H7 (cell line): ENCODE results near the gene WFDC8. TPM values are rescaled to one million over a fixed set of nuclear protein-coding genes. Genes with fewer than 3 reads are reported as not detected.
"Not testable (repeated sequence)": the region's sequence is repeated elsewhere in the genome, so short reads cannot be mapped to it uniquely, and the experiment has no call there.

ENCODE experiments used
- DNase-seq: peaks from one replicate; pipeline ENCODE4 v3.0.0; 2012
- H3K27me3 ChIP-seq: 2 replicates; pipeline ENCODE4 v1.6.0; 2011; ENCODE audit warnings: mild to moderate bottlenecking, low read length; ENCODE audit not compliant: control insufficient read depth, insufficient read depth
- H3K36me3 ChIP-seq: replicated peaks from 2 replicates; pipeline ENCODE4 v1.5.1; 2011; ENCODE audit warnings: low read length; ENCODE audit not compliant: control insufficient read depth, insufficient read depth
- H3K4me3 ChIP-seq: 2 replicates; pipeline ENCODE4 v1.5.1; 2011; ENCODE audit warnings: low read depth, mild to moderate bottlenecking, control low read depth, low read length, moderate library complexity; ENCODE audit not compliant: insufficient read depth
- total RNA-seq: library from RNA; depleted of rRNA; stranded (reverse); fragments of >200 nt; shearing (Covaris generic); gene quantifications from 2 replicates; pipeline ENCODE4 v1.2.3, GENCODE V29; 2014

Gene WFDC8
- total RNA-seq, 1 experiment from 2014 or later, result not detected

GRCh38 chr20:45578231-45578630 lies 853 bp downstream of the WFDC8 start:
- H3K27me3 ChIP-seq, result no peaks in the 10 kb centered on the region
- no peaks in the 10 kb centered on the region for H3K36me3 ChIP-seq
- H3K4me3 ChIP-seq, result no peak overlapping the region
- DNase-seq, result peak; percentile 15

- H3K4me3 ChIP-seq, result no peak overlapping the region
- no peaks in the 10 kb centered on the region for H3K27me3 ChIP-seq
- no peaks in the 10 kb centered on the region for H3K36me3 ChIP-seq
- no peak for DNase-seq
Observed at GRCh38 chr20:45576995-45577394, 2.1 kb downstream of the WFDC8 start.

- no peaks in the 10 kb centered on the region for H3K27me3 ChIP-seq
- no peak for DNase-seq
- no peaks in the 10 kb centered on the region for H3K36me3 ChIP-seq
- no peak overlapping the region for H3K4me3 ChIP-seq
Observed at GRCh38 chr20:45575931-45576330, 3.2 kb downstream of the WFDC8 start.

GRCh38 chr20:45569650-45570049 lies 9.4 kb downstream of the WFDC8 start:
- H3K27me3 ChIP-seq, H3K4me3 ChIP-seq, DNase-seq, H3K36me3 ChIP-seq: not testable (repeated sequence)

- no peak for DNase-seq
- Histone ChIP-seq H3K27me3 (no peaks in the 10 kb centered on the region), H3K36me3 (no peaks in the 10 kb centered on the region), H3K4me3 (no peak overlapping the region)
Observed at GRCh38 chr20:45564760-45565276, 14.3 kb downstream of the WFDC8 start.

- Histone ChIP-seq H3K4me3 (no peak overlapping the region), H3K36me3 (no peaks in the 10 kb centered on the region), H3K27me3 (no peaks in the 10 kb centered on the region)
- DNase-seq, result no peak
Observed at GRCh38 chr20:45555198-45555597, 23.9 kb downstream of the WFDC8 start.

- H3K4me3 ChIP-seq, result no peak overlapping the region
- no peak for DNase-seq
- H3K27me3 ChIP-seq, result no peaks in the 10 kb centered on the region
- H3K36me3 ChIP-seq, result no peaks in the 10 kb centered on the region
Observed at GRCh38 chr20:45552456-45552855, 26.6 kb downstream of the WFDC8 start.

- no peak for DNase-seq
- no peaks in the 10 kb centered on the region for H3K27me3 ChIP-seq
Observed at GRCh38 chr20:45550765-45551164, 28.3 kb downstream of the WFDC8 start.

GRCh38 chr20:45548410-45548809 lies 30.7 kb downstream of the WFDC8 start:
- no peaks in the 10 kb centered on the region for H3K36me3 ChIP-seq
- H3K4me3 ChIP-seq, result no peak overlapping the region
- no peak for DNase-seq
- no peaks in the 10 kb centered on the region for H3K27me3 ChIP-seq

More at GRCh38 chr20:45550765-45551164, 28.3 kb downstream of the WFDC8 start:
- Histone ChIP-seq H3K4me3 (no peak overlapping the region), H3K36me3 (no peaks in the 10 kb centered on the region)

GRCh38 chr20:45547206-45547770 lies 31.8 kb downstream of the WFDC8 start, which contains the start of gene EPPIN:
Gene EPPIN, minus strand, starts transcription at chr20:45547401. Its CDS starts 44 bp downstream, at chr20:45547357.
- no peak for DNase-seq
- Histone ChIP-seq H3K27me3 (no peaks in the 10 kb centered on the region; the same call in 1 of the 2 replicates), H3K36me3 (no peaks in the 10 kb centered on the region), H3K4me3 (no peak within 1 kb of the TSS)

- Histone ChIP-seq H3K27me3 (peaks cover 1% of the 10 kb centered on the region; the same call in 1 of the 2 replicates), H3K36me3 (no peaks in the 10 kb centered on the region), H3K4me3 (no peak overlapping the region)
- peak; percentile 21 for DNase-seq
Observed at GRCh38 chr20:45545754-45546453, 33.2 kb downstream of the WFDC8 start.

- no peaks in the 10 kb centered on the region for H3K36me3 ChIP-seq
- no peak overlapping the region for H3K4me3 ChIP-seq
- peaks cover 1% of the 10 kb centered on the region; the same call in 1 of the 2 replicates for H3K27me3 ChIP-seq
- no peak for DNase-seq
Observed at GRCh38 chr20:45545351-45545750, 33.7 kb downstream of the WFDC8 start.

- DNase-seq, result no peak
- H3K27me3 ChIP-seq, result peaks cover 1% of the 10 kb centered on the region; the same call in 1 of the 2 replicates
- H3K36me3 ChIP-seq, result no peaks in the 10 kb centered on the region
Observed at GRCh38 chr20:45539382-45539781, 39.7 kb downstream of the WFDC8 start, which contains the start of gene WFDC6. Gene WFDC6, minus strand, starts transcription at chr20:45539482. Its CDS starts 75 bp downstream, at chr20:45539407.

GRCh38 chr20:45538209-45538799 lies 40.8 kb downstream of the WFDC8 start:
- peak; percentile 19 for DNase-seq
- no peaks in the 10 kb centered on the region for H3K36me3 ChIP-seq
- H3K4me3 ChIP-seq, result no peak overlapping the region
- peaks cover 1% of the 10 kb centered on the region; the same call in 1 of the 2 replicates for H3K27me3 ChIP-seq

More at GRCh38 chr20:45539382-45539781, 39.7 kb downstream of the WFDC8 start, which contains the start of gene WFDC6:
- no peak within 1 kb of the TSS for H3K4me3 ChIP-seq
